Fibroblast of lung (primary cell): Measurements from ENCODE around the gene CTDSPL.

ENCODE experiments used
- EZH2 ChIP-seq: IDR thresholded peaks from 2 replicates; pipeline ENCODE4 v1.5.1; 2012; ENCODE audit warnings: low read length, control low read depth, mild to moderate bottlenecking; ENCODE audit errors: missing control alignments
- TF ChIP-seq, protein P1 (sequence below), 2 donors: IDR thresholded peaks in 1 of 2; conservative IDR thresholded peaks in 1 of 2; 1 replicate in 1 of 2; 2 replicates in 1 of 2; pipeline ENCODE4 v1.5.1; 2011 to 2012; ENCODE audit warnings: low read length in 2 of 2, control low read depth in 1 of 2, inconsistent platforms in 1 of 2, low read depth in 1 of 2, mild to moderate bottlenecking in 1 of 2

DNA sequence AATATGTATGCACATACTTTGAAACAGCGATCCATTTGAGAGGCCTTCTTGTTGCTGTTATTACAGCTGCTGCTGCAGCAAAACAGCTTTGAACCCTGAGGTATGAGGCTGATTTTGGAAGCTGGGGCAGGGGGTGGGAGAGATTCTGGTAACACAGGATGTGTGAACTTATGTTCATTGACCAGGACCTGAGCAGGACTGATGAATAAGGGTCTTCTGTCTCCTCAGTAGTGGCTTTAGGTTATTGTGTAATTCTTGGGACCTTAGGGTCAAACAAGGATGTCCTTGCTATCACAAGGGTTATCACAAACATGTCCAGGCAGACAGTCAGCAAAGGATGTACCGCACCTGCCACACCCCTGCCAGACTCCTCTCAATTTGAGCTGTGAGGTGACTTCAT is 41.6 kb downstream of the CTDSPL start:
- TF ChIP-seq, protein P1, sequence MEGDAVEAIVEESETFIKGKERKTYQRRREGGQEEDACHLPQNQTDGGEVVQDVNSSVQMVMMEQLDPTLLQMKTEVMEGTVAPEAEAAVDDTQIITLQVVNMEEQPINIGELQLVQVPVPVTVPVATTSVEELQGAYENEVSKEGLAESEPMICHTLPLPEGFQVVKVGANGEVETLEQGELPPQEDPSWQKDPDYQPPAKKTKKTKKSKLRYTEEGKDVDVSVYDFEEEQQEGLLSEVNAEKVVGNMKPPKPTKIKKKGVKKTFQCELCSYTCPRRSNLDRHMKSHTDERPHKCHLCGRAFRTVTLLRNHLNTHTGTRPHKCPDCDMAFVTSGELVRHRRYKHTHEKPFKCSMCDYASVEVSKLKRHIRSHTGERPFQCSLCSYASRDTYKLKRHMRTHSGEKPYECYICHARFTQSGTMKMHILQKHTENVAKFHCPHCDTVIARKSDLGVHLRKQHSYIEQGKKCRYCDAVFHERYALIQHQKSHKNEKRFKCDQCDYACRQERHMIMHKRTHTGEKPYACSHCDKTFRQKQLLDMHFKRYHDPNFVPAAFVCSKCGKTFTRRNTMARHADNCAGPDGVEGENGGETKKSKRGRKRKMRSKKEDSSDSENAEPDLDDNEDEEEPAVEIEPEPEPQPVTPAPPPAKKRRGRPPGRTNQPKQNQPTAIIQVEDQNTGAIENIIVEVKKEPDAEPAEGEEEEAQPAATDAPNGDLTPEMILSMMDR (conservative IDR thresholded peaks at IDR 0.05 in 1 of 2, IDR thresholded peaks at IDR 0.05 in 1 of 2; ENCODE audit: low read depth in 1 of 2, low read length in 2 of 2): no peak
- no peak for TF ChIP-seq EZH2
